Measurements from ENCODE around the gene TULP4. TPM values are rescaled to one million over a fixed set of nuclear protein-coding genes. Genes with fewer than 3 reads are reported as not detected.

TULP4 gene
- total RNA-seq, 6 donors from 2014 or later = 78.7 to 150 (median 94.4) TPM

DNA sequence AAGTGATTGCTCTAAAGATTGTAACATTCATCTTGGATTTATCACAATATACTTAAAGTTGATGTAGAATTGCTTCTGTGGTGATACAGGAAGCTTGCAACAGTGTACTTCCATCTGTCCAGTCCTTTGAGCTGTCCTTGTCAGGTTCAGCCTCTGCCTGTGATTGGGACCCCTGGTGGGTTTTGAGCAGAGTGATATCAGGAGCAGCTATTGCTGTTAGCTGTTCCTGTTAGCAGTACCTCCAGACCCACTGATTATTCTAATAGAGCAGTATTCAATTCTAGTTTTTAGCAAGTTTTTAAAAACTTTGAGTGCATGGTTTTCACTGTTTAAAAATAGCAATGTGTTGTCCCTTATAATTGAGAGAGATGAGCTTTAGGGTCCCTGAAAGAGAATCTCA, 48.8 kb downstream of the TULP4 start:
- DNase-seq (no peak), ATAC-seq (ENCODE audit: low FRiP score in 2 of 2) (no peak)
- no peak overlapping the region for H3K4me3 ChIP-seq
- no peak for TF ChIP-seq POLR2AphosphoS5 (IDR thresholded peaks at IDR 0.05)
- TF ChIP-seq POLR2A (IDR thresholded peaks at IDR 0.05) = no peak
- TF ChIP-seq, protein P1, sequence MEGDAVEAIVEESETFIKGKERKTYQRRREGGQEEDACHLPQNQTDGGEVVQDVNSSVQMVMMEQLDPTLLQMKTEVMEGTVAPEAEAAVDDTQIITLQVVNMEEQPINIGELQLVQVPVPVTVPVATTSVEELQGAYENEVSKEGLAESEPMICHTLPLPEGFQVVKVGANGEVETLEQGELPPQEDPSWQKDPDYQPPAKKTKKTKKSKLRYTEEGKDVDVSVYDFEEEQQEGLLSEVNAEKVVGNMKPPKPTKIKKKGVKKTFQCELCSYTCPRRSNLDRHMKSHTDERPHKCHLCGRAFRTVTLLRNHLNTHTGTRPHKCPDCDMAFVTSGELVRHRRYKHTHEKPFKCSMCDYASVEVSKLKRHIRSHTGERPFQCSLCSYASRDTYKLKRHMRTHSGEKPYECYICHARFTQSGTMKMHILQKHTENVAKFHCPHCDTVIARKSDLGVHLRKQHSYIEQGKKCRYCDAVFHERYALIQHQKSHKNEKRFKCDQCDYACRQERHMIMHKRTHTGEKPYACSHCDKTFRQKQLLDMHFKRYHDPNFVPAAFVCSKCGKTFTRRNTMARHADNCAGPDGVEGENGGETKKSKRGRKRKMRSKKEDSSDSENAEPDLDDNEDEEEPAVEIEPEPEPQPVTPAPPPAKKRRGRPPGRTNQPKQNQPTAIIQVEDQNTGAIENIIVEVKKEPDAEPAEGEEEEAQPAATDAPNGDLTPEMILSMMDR (IDR thresholded peaks at IDR 0.05) = no peak
- no peak for TF ChIP-seq EP300 (IDR thresholded peaks at IDR 0.05)
- H3K27ac ChIP-seq = no peak overlapping the region
- no peaks in the 10 kb centered on the region for H3K36me3 ChIP-seq
- H3K27me3 ChIP-seq = no peaks in the 10 kb centered on the region
- peaks cover 0 to 16% (median 3%) of the 10 kb centered on the region in 4 donors for H3K4me1 ChIP-seq
- no peaks in the 10 kb centered on the region for H3K9me3 ChIP-seq

DNA sequence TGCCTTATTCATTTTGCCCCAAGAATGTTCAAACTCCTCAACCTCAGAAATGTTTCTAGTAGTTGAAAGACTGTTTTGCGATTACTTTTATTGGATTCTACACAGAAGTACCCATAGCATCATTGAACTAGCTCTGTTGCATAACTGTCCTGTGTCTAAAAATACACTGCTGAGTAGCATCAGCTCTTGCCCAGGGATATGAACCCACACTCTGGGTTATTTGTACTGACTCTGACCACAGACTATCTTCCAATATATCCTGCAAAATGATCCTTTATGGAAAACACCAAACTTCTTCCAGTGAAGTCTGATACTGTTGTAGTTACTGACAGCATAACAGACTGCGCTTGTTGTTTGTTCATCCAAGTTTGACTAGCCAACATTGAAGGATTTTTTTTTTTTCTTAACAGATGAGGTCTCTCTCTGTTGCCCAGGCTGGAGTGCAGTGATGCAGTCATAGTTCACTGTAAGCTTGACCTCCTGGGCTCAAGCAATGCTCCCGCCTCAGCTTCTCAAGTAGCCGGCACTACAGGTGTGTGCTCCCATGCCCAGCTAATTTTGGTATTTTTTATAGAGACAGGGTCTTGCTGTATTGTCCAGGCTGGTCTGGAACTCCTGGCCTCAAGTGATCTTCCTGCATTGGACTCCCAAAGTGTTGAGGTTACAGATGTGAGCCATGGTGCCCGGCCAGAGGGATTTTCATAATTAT, 49.9 kb downstream of the TULP4 start:
- ATAC-seq (ENCODE audit: low FRiP score in 2 of 2) (no peak), DNase-seq (no peak)
- no peaks in the 10 kb centered on the region for H3K9me3 ChIP-seq
- 91 to 92% methylated on average over 4 to 5 of the region's 5 CpGs for WGBS, 2 donors
- TF ChIP-seq POLR2AphosphoS5 (IDR thresholded peaks at IDR 0.05) (no peak), POLR2A (IDR thresholded peaks at IDR 0.05) (no peak), EP300 (IDR thresholded peaks at IDR 0.05) (no peak)
- TF ChIP-seq, protein P1 (IDR thresholded peaks at IDR 0.05) = no peak
- no peaks in the 10 kb centered on the region for H3K36me3 ChIP-seq
- H3K27me3 ChIP-seq = no peaks in the 10 kb centered on the region
- peaks cover 0 to 16% (median 3%) of the 10 kb centered on the region in 4 donors for H3K4me1 ChIP-seq
- H3K27ac ChIP-seq = no peak overlapping the region
- no peak overlapping the region for H3K4me3 ChIP-seq

DNA sequence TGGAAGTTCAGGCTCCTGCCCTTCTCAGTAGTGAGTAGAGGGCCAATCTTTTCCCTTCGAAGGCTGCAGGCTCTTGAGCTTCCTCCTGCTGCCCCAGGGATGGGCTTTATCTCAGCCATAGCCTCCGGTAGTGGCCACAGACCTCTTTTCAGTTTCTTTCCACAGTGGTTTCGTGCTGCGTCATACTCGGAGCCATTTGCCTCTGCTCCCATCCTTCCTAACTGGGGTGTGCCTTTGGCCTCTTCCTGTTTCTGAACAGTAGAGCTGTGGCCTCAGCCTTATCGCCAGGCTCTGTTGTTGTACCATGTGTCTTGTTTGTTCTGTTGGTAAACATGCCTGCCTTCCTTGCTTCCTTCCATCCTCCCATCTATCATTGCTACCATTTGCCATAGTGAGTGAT, 54.1 kb downstream of the TULP4 start:
- Histone ChIP-seq H3K27me3 (no peaks in the 10 kb centered on the region), H3K36me3 (no peaks in the 10 kb centered on the region), H3K27ac (no peak overlapping the region), H3K9me3 (no peaks in the 10 kb centered on the region), H3K4me1 (no peaks in the 10 kb centered on the region), H3K4me3 (no peak overlapping the region)
- ATAC-seq (ENCODE audit: low FRiP score in 2 of 2) = no peak
- TF ChIP-seq POLR2A (IDR thresholded peaks at IDR 0.05) = no peak
- no peak for TF ChIP-seq EP300 (IDR thresholded peaks at IDR 0.05)
- TF ChIP-seq, protein P1 (IDR thresholded peaks at IDR 0.05) = no peak
- TF ChIP-seq POLR2AphosphoS5 (IDR thresholded peaks at IDR 0.05) = no peak
- 63 to 83% methylated on average over 6 of the region's 6 CpGs for WGBS, 2 donors
- no peak for DNase-seq

DNA sequence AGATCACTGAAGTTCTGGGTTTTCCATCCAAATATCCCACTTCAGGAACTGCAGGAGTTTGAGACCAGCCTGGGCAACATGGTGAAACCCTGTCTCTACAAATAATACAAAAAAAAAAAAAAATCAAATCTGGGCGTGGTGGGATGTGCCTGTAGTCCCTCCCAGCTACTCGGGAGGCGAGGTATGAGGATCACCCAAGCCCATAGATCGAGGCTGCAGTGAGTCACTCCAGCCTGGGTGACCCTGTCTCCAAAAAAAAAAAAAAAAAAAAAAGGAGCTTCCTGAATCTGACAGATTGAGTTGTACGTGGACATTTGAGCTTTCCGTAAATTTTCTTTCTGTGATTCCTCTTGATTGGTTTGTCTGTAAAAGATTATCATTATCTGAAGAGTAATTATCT, 55.6 kb downstream of the TULP4 start:
- 90 to 92% methylated on average over 6 of the region's 6 CpGs for WGBS, 2 donors
- peaks cover 0 to 5% (median under 1%) of the 10 kb centered on the region in 4 donors for H3K4me1 ChIP-seq
- H3K4me3 ChIP-seq = no peak overlapping the region
- H3K36me3 ChIP-seq = no peaks in the 10 kb centered on the region
- no peaks in the 10 kb centered on the region for H3K27me3 ChIP-seq
- TF ChIP-seq, protein P1 (IDR thresholded peaks at IDR 0.05) = no peak
- no peak for TF ChIP-seq EP300 (IDR thresholded peaks at IDR 0.05)
- TF ChIP-seq POLR2A (IDR thresholded peaks at IDR 0.05) = no peak
- no peak for TF ChIP-seq POLR2AphosphoS5 (IDR thresholded peaks at IDR 0.05)
- no peaks in the 10 kb centered on the region for H3K9me3 ChIP-seq
- DNase-seq (no peak), ATAC-seq (ENCODE audit: low FRiP score in 2 of 2) (no peak)
- no peak overlapping the region for H3K27ac ChIP-seq

DNA sequence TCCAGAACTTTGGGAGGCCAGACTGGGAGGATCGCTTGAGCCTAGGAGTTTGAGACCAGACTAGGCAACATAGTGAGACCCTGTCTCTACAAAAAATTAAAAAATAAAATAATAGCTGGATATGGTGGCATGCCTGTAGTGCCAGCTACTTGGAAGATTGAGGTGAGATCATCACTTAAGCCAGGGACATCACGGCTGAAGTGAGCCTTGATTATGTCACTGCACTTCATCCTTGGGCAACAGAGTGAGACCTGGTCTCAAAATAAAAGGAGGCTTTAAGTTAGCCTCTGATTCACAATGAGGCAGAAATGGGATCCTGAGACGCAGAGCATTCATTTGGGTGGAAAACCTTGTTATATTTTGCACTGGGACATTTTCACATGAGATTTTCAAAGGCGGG, 57.0 kb downstream of the TULP4 start:
- TF ChIP-seq EP300 (IDR thresholded peaks at IDR 0.05) = no peak
- TF ChIP-seq, protein P1 (IDR thresholded peaks at IDR 0.05) = no peak
- TF ChIP-seq POLR2AphosphoS5 (IDR thresholded peaks at IDR 0.05) = no peak
- no peak for TF ChIP-seq POLR2A (IDR thresholded peaks at IDR 0.05)
- H3K27me3 ChIP-seq = no peaks in the 10 kb centered on the region
- H3K36me3 ChIP-seq = no peaks in the 10 kb centered on the region
- DNase-seq (no peak), ATAC-seq (ENCODE audit: low FRiP score in 2 of 2) (no peak)
- peaks cover 0 to 11% (median 1%) of the 10 kb centered on the region in 4 donors for H3K4me1 ChIP-seq
- H3K9me3 ChIP-seq = no peaks in the 10 kb centered on the region
- H3K4me3 ChIP-seq = no peak overlapping the region
- H3K27ac ChIP-seq = no peak overlapping the region
- WGBS, 2 donors = 94 to 95% methylated on average over 4 of the region's 4 CpGs

All from upper lobe of left lung (tissue), 6 donors.